Activated naive CD8-positive, alpha-beta T cell treated with anti-CD3 and anti-CD28 coated beads, Interleukin-2, amount 50 U/mL, for 16 hours (primary cell): ENCODE results near the gene EFHD1.
"Not testable (repeated sequence)": the region's sequence is repeated elsewhere in the genome, so short reads cannot be mapped to it uniquely, and the experiment has no call there.

ENCODE experiments used
- DNase-seq: peaks from one replicate; pipeline ENCODE4 v3.0.0-alpha.2; 2020; ENCODE audit warnings: low read depth, low spot score

EFHD1 gene

DNA sequence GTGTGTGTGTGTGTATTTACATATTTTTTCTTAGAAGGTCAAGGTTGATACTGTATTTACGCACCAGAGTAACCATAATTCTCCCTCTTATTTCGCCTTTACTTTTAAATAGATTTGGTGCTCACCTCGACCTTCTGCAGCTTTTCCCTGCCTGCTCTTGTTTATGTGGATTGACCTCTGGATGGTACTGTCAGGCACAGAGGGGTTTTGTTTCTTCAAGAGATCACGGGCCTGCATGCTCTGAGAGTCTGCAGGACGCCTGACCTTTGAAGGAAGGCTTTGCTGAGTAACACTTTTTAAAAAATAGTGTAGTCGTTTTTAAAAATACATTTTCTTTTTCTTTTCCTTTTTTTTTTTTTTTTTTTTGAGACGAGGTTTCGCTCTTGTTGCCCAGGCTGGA is 18.1 kb upstream of the EFHD1 start:
- no peak for DNase-seq

DNA sequence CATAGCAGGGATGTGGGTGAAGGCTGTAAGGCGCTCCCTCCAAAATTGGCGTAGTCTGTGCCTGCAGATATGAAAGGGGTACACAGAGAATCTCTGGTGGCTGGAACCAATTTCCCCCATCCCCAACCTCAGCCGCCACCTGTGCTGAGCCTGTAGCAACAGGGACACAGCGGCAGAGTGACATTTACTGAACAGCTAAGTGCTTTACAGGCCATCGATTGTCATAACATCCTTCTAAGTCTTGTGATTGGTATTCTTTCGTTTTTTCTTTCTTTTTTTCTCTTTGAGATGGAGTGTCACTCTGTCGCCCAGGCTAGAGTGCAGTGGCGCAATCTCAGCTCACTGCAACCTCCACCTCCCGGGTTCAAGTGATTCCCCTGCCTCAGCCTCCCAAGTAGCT is 12.2 kb upstream of the EFHD1 start:
- DNase-seq: no peak

DNA sequence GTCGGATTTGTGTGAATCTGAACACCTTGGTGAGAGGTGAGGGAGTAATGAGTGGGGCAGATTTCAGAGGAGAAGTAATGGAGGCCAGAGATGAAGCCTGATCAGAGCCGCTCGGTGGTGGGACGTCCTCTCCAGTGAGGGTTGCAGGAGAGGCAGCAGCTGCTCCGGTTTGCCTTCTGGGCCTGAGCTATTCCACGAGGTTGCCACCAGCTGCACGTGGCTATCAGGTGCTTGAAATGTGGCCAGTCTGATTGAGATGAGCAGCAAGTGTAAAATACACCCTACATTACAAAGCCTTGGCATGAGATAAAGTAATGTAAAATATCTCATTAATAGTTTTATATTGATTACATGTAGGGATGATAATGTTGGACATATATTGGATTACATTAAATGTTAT is 10.8 kb upstream of the EFHD1 start:
- no peak for DNase-seq

- no peak for DNase-seq
Observed at GRCh38 chr2:232623768-232624765, 9.3 kb upstream of the EFHD1 start.

DNA sequence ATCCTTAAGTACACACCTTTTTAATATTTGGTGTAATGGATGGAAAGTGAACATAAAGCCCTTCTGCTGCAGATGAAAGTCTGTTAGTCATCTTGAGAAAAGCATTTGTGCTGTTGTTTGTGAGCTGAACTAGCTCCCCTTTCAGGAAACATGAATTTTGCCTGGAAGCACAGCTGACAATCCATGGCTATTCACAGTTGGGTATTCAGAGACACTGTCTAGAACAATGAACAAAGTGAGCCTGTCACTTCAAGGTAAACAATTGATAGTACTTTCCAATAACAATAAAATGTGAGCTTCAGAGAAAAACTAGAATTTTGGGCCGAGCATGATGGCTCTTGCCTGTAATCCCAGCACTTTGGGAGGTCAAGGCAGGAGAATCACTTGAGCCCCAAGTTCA is 6.8 kb upstream of the EFHD1 start:
- DNase-seq: no peak

DNA sequence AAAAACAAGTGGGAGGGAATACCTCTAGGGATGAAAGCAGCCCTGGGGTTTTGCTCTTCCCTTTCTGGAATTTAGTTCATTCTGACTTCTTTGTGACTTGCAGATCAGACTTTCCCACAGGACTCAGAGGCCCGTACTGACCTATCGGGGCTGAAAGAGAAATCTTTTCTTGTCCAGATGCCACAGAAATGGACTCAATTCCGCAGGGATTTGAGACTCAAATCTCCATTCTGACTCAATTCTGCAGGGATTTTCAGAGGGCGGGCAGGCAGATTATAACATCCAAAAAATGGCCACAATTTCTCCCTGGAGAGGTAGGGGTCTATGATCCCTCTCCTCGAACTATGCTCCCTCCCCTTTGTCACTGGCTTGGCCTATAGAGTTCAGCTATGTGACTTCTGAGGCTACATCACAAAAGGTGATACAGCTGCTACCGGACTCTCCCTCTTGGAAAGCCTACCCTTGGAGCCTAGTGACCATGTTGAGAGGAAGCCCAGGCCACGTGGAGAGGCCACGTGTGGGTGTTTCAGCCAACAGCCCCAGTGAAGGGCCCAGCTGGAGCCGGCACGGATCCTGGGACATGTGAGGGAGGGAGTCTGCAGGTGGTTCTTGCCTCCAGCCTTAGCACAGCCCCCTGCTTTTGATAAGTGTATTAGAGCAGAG is 4.8 kb upstream of the EFHD1 start:
- no peak for DNase-seq

- DNase-seq: no peak
Observed at GRCh38 chr2:232629129-232629475, 4.3 kb upstream of the EFHD1 start.

DNA sequence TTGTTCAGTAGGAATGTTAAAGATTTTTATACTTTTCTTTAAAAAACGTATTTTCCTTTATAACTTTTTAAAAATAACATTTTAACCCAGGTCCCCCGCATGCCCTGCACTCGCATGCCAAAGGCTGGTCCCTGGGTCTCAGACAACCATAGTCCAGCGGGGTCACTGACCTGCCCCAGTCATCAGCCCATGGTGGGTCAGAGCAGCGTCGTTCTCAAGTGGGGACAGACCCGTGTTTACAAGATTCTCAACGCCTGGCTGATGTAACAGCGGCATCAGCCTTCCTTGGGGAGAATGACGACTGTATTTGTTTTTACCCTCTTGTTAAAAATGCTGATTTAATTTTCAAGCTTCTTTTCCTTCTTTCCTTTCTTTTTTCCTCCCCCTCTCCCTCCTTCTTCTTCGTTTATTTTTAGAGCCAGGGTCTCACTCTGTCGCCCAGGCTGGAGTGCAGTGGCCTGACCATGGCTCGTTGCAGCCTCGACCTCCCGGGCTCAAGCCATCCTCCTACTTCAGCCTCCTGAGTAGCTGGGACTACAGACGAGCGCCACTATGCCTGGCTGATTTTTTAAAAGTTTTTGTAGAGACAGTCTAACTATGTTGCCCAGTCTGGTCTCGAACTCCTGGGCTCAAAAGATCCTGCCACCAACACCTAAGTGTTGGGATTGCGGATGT is 1.0 kb upstream of the EFHD1 start:
- no peak for DNase-seq

- no peak for DNase-seq
Observed at GRCh38 chr2:232632904-232633412, 446 bp upstream of the EFHD1 start.

GRCh38 chr2:232634206-232635150 is 1.1 kb downstream of the EFHD1 start:
- no peak for DNase-seq

GRCh38 chr2:232635376-232635775 is 2.0 kb downstream of the EFHD1 start:
- DNase-seq: not testable (repeated sequence)

GRCh38 chr2:232635820-232636219 is 2.4 kb downstream of the EFHD1 start:
- DNase-seq: no peak

- no peak for DNase-seq
Observed at GRCh38 chr2:232636788-232637420, 3.5 kb downstream of the EFHD1 start.

GRCh38 chr2:232637866-232638583 is 4.6 kb downstream of the EFHD1 start:
- no peak for DNase-seq

DNA sequence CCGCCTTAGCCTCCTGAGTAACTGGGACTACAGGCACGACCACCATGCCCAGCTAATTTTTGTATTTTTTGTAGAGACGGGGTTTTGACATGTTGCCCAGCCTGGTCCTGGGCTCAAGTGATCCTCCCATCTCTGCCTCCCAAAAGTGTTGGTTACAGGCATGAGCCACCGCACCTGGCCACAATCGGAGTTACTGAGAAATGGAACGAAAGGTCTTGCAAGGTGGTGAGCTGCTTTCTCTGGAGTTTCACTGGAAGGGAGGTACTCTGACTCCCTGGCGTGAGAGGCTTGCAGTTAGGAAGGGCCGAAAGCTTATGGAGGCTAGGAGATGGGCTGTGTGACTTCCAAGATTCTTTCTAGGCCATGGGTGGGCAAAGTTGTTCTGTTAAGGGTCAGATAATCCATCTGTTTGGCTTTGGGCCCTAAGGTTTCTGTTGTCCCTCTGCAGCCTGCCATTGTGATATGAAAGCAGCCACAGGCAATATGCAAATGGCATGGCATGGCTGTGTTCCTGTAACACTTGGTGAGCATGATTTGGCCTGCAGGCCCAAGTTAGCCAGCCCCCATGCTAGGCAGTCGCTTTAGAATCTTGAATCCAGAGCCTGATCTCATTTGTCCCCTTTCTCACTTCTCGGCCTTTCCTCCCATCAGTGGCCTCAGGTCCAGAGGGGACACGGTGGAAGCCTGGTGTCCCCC is 7.9 kb downstream of the EFHD1 start:
- no peak for DNase-seq

GRCh38 chr2:232643147-232643425 is 9.7 kb downstream of the EFHD1 start:
- no peak for DNase-seq

GRCh38 chr2:232643813-232644347 is 10.5 kb downstream of the EFHD1 start:
- no peak for DNase-seq

DNA sequence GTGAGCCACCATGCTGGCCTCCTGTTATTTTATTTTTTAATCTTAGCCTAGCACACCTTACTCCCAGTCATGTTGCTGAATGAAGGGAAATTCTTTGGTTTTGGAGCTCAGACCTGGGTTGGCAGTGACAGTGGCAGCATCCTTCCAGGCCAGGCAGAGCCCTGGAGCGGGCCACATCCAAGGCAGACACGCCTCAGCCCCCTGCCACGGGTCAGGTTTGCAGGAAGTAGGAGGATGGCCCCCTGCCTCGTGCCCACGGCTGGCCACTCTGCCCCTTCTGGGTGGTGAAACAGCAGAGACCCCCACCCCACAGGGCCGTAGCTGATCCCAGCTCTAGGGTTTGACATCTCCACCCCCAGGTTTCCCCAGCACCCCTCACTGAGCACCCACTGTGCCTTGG is 11.7 kb downstream of the EFHD1 start:
- no peak for DNase-seq

- DNase-seq: no peak
Observed at GRCh38 chr2:232646726-232647125, 13.3 kb downstream of the EFHD1 start.
